ENCODE measurements around the gene KCNJ12. TPM values are rescaled to one million over a fixed set of nuclear protein-coding genes. Genes with fewer than 3 reads are reported as not detected.
"Not testable (repeated sequence)": the region's sequence is repeated elsewhere in the genome, so short reads cannot be mapped to it uniquely, and the experiment has no call there.

KCNJ12 gene
- total RNA-seq: 1.6 TPM

DNA sequence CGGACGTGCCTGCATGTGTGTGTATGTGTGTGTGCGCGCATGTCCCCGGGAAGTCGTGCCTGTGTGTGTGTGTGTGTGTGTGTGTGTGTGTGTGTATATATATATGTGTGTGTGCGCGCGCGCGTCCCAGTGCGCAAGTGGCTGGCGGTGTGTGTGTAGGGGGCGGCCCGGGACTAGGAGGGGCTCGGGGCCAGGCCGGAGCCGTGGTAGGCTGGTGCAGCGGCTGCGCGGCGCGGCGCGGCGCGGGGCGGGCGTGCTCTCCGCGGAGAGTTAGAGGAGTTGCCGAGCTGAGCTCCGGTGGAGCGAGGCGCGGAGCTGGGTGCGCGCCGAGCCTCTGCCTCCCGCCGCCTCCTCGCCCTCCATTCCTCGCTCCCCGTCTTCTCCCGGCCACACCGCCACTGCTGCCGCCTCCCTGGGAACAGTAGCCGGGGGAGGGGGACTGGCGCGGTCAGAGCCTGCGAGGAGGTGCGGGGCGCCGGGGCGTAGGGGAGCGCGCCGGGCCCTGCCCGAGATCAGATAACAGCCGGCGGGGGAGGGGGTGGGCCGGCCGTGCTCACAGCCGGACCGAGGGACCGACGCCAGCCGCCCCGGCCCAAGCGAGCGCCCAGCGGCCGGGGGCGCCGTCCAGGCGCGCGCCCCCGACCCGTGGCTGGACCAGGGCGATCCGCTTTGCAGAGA is at the start of gene KCNJ12:
Gene KCNJ12, plus strand, starts transcription at position 277 of the 678 bp plus-strand sequence. CDS start 38,986 bp downstream, outside the sequence.
- DNase-seq (ENCODE audit: low spot score): no peak

DNA sequence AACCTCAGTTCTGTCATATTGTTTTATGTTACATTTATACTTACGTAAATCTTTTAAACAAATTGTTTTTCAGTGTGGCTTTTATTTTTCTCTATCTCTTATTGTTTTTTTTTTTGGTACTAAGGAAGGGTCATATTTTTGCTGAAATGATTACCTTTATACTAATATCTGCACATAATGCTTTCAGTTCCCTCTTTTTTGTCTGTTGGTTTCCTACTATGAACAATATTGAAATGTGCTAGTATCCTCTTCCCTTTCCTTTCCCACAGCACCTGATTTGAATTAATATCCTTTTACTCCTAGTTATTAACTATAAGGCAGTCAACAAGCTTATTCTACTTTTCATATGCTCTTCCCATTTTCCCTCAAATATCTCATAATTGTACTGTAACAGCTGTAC is 48.2 kb upstream of the KCNJ12 start:
- not testable (repeated sequence) for DNase-seq (ENCODE audit: low spot score)

DNA sequence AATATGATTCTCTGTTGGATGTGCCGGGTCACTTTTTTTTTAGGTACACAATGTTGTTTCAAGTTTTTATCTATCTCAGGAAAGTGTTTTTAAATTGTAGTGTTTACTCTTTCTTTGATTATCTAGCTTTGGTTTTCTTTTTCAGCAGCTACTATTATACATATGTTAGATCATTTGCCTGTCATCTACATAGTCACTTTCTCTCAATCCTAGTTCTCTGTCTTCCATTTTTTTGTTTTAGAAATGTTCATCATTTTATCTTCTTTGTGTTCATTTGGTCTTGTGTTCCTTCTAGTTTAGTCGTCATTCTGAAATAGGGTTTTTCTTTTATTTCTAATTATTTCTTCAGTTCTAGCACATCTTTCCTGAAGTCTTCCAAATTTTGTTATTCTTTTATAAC is 47.4 kb upstream of the KCNJ12 start:
- DNase-seq (ENCODE audit: low spot score): not testable (repeated sequence)

DNA sequence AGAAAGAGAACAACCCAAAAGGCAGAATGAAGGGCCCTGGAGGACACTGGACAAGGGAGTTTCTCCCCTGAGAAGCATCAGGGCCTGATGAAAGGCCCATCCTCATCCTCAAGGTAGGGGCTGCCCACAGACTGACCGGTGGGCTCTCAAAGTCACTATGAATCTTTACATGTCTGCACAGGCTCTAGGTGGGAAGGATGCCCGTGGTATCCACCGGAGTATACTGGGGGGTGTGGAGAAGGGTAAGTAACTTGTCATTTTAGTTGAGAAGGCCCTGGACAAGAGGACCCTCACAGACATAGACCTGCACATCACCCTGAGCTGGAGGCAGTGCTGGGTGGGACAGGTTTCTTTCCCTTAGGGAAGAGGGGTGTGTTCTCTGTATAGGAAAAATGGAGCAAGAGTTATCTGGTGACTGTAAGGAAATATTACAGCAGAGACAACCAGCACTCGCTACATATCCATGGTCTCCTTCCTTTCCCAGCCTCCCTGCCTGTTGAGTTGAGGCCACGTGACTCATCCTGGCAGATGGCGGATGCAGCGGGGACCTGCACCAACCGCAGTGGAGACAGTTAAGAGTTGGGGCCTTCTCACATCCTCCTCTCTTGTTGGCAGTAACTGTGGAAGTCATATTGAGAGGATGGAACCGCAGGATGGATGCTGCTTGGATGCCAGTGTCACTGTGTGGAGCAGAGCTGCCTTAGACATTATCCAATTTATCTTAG is 45.6 kb upstream of the KCNJ12 start:
- DNase-seq (ENCODE audit: low spot score): no peak

DNA sequence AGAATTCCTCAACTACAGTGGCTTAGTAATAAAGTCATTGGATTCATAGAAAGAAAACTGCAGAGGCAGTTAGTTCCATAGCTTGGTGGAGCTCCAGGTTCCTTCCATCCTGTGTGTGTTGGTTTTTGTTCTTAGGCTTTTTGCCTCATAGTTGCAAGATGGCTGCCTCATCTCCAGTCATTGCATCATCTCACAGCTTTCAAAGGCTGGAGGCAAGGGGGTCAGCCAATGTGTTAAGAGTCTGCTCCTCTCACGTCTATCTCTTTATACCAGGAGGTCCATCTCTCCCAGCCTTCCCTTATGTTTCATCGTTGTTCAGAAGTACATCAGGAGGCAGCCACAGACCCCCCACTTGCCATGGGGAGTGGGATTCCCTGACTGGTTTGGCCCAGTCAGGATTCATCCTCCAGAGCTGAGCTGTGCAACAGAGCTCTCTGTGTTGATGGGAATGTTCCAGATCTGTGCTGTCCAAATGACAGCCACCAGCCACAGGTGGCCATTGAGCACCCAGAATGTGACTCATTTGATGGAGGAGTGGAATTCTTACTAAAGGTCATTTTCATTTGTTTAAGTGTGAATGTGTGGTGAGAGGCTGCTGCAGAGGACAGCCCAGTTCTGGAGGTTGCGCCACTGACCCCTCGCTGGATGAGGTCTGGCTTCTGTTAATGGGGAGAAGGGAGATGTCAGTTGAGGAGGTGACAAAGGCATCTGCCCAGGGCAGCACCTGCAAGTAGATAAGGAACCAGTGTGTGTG is 39.4 kb upstream of the KCNJ12 start:
- DNase-seq (ENCODE audit: low spot score): not testable (repeated sequence)

DNA sequence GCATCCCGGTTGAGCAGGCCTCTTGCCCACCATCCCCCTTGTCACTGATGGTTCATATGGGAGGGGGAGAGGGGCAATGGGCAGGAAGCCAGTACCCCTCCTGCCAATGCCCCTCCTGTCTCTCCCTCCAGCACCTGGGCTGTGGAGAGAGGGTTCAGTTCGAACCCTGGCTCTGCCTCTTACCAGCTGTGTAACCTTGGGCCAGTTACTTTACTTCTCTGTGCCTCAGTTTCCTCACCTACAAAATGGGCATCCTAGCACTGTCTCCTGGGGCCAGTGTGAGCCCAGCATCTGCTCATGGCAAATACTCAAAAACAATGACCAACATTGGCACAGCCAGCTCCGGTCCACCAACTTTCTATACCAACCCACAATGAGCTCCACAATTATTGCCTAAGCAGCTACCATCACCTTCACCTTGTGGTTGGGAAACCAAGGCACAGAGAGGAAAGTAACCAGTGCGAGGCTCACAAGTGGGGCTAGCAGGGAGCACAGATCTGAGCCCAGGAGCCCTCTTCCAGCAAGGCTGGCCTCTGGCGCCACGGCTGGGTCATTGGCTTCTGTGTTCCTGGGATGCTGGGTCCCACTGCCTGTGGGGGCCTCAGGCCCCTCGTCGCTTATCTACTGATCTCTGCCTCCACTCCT is 38.1 kb upstream of the KCNJ12 start:
- DNase-seq (ENCODE audit: low spot score): not testable (repeated sequence)

DNA sequence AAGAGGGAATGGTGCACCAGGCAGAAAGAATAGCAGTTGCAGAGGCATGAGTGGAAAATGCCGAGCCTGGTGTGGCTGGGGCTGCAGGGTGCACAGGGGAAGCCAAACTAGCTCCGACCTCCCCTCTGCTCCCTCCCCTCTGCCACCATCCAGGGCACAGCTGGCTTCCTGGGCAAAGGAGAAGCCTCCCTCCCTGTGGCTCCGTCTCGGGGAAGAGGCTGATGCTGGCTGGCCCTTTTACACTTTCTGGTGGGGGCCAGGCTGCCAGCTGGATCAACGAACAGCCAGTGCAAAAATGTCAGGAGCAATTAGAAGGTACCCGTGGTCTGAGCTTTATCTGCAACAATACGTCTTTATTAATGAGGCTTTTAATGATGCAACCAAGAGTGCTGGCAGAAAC is 37.1 kb upstream of the KCNJ12 start:
- DNase-seq (ENCODE audit: low spot score): no peak

DNA sequence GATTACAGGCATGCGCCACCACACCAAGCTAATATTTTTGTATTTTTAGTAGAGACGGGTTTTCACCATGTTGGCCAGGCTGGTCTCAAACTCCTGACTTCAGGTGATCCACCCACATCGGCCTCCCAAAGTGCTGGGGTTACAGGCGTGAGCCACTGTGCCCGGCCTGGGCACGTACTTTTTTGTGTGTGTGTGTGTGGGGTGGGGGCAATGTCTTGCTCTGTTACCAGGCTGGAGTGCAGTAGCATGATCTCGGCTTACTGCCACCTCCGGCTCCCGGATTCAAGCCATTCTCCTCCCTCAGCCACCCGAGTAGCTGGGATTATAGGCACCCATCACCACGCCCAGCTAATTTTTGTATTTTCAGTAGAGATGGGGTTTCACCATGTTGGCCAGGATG is 36.6 kb upstream of the KCNJ12 start:
- DNase-seq (ENCODE audit: low spot score): not testable (repeated sequence)

DNA sequence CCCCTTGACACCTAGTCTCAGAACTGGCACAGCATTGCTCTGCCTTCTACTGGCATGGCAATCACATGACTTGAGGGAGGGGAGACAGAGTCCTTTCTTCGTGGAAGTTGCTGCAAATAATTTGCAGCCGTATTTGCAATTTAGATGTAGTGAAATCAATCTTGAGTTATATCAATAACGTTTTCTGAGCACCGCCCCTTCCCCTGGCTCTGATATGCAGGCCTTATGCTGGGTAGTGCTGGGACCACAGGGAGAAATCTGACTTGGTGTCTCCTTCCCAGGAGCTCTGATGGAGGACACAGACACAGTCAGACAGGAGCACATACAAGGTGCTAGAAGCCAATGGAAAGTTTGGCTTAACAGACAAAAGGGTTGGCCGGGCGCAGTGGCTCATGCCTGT is 35.8 kb upstream of the KCNJ12 start:
- not testable (repeated sequence) for DNase-seq (ENCODE audit: low spot score)

DNA sequence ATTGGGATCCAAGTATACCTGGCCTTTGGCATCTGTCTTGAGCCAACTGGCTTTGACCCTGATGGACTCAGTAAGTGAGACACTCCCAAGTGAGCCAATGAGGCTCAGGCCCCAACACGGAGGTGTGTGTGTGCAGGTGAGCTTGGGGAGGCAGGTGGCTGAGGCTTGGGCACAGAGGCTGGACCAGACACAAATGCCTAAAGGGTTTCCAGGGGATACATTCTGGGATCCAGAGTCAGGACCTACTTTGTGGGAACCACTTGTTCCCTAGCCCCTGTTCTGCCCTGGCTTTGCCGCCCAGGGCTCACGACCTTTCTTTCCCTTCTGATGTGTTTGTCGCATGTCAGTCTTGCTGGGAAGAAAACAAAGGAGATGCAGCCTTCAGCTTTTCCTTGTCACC is 34.9 kb upstream of the KCNJ12 start:
- not testable (repeated sequence) for DNase-seq (ENCODE audit: low spot score)

DNA sequence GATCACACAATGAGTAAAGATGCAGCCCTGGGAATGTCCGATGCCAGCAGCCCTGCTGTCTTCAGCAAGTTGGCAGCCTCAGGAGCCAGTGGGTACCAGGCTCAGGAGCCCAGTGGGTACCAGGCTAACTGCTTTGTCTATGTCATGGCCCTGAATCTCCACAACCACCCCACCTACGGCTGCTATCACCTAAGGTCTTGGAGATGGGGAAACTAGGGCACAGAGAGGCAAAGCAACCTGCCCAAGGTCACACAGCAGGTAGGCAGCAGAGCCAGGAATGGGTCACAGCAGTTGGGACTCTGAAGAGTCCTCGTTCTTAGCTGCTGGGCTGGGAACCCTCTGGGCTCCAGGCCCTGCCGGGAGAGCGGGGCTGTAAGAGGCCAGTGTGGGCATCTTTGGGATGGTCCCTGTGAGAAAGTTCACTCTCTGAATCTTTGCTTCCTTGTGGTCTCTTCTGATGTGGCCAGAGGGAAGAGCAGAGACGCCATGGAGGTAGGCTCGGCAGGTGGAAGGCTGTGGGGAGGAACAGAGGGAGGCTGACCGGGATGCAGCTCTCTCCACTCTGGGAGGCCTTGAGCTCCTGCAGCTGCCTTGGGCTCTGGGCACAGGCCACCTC is 34.1 kb upstream of the KCNJ12 start:
- DNase-seq (ENCODE audit: low spot score): not testable (repeated sequence)

DNA sequence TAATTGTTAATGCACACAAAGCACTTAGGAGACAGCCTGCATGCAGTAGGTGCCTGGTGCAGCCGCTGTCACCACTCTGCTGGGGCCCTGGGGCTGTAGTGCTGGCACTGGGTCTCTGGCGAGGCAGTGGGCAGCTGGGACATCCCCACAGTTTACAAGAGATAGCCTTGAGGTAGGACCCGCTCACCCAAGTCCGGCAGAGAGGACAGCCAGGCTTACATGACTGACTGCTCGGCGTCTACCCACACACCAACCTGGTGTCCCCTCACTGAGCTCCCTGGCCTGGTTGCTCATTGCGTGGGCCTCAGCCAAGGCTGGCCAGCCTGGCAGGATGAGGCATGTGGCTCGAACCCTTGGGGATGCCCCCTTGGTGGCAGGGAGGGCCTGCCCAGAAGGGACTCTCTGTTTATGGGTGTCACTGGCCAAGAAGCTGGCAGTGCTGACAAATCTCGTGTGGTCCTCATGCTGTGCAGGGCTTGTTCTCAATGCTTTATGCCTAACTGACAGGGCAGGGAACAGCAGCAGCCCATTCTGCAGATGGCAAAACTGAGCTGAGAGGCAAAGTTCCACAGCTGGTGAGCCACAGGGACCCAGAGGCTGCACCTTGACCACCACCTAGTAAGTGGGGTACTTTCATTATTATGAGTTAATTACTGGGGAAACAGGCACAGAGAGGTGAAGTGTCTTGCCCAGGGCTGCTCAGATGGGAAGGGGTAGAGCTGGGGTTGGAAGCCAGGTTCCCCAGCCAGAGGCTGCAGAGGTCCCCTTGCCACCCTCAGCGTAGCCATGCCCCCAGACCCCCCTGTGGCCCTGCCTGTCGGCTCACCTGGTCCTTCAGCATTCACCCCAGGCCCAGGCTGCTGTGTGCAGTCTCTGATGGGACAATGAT is 32.9 kb upstream of the KCNJ12 start:
- DNase-seq (ENCODE audit: low spot score): not testable (repeated sequence)

DNA sequence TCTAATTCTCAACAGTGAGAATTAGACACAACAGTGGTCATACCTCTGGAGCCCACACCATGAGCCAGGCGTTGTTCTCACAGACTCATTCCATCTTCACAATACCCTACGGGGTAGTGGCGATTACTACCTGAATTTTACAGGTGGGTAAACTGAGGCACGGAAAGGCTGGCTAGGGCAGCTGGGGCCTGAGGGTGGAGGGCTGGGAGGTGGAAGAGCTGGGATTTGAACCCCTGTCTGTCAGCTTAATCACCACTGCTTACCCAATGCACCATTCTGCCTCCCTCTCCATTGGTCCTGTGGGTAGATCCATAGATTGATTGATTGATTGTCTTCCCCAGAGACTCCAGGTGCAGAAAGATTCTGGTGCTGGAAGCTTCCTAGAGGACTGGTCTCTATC is 31.4 kb upstream of the KCNJ12 start:
- DNase-seq (ENCODE audit: low spot score): not testable (repeated sequence)

DNA sequence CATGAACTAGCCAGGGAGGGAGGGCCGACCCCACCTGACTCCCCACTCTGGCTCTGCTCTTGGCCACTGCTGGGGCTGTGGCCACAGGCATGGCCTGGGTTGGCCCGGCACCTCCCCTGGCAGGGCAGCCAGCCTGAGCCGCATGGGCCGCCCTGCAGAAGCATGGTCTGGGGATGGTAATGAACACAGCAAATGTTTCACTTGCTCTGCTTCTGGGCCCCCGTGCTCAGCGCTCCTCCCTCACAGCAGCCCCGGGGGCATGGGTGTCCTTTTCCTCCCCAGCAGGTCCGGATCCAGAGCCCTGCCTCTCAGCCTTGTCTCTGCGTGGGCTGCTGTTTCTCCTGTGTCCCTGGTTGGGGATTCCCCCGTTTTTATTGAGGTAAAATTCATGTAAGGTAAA is 30.9 kb upstream of the KCNJ12 start:
- no peak for DNase-seq (ENCODE audit: low spot score)

DNA sequence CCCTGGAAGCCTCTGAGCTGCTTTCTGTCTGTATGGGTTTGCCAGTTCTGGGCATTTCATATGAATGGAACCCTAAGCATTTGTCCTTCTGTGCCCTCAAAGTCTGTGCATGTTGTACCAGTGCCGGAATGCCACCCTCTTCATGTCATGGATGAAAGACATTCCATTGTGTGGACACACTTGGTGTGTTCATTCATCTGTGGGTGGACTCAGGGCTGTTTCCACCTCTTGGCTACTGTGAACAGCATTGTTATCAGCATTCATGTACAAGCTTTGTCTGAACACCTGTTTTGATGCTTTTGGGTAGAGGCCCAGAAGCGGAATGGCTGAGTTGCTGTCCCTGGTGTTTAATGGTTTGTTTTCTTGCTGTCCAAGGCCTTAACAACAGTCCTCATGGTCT is 30.1 kb upstream of the KCNJ12 start:
- not testable (repeated sequence) for DNase-seq (ENCODE audit: low spot score)

DNA sequence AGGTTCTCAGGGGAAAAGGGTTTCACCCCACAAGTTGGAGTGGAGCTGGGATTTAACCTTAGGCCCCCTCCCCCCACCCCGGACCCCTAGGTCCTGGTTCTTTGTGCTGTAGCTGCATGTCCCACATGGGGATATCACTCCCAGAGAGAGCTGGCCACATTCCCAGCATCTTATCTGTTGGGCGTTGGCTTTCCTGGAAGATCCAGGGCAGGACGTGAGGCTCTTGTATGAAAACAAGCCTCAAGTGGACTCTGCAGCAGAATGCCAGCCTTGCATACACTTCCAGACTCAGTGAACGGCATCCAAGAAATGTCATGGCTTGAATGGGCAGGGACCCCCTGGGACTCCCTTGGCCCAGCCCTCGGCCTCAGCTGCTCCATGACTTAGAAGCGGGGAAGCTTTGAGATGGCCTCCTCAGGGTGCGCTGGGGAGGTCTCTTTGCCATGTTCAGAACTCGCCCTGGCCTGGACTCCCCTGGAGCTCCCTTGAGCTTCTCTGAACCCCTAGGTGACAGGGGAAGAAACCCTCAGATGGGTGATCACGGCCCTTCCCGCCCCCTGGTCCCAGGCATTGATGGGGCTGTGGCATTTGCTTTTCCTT is 29.4 kb upstream of the KCNJ12 start:
- DNase-seq (ENCODE audit: low spot score): not testable (repeated sequence)

DNA sequence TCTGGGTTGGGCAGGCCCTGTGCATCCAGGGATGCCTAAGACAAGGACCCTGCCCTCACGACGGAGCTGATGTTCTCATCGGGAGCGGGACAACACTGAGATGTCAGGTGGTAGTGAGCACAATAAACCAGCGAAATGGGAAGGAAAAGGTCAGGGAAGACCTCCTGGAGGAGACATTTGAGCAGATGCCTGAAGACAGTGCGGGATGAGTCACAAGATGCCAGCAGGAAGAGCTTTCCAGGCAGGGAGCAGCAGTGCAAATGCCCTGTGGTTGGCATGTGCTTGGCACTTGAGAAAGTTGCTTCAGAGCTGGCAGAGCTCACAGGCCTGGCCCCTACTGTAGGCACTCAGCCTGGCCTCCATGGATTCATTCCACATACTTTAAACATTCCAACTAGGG is 28.5 kb upstream of the KCNJ12 start:
- DNase-seq (ENCODE audit: low spot score): not testable (repeated sequence)

DNA sequence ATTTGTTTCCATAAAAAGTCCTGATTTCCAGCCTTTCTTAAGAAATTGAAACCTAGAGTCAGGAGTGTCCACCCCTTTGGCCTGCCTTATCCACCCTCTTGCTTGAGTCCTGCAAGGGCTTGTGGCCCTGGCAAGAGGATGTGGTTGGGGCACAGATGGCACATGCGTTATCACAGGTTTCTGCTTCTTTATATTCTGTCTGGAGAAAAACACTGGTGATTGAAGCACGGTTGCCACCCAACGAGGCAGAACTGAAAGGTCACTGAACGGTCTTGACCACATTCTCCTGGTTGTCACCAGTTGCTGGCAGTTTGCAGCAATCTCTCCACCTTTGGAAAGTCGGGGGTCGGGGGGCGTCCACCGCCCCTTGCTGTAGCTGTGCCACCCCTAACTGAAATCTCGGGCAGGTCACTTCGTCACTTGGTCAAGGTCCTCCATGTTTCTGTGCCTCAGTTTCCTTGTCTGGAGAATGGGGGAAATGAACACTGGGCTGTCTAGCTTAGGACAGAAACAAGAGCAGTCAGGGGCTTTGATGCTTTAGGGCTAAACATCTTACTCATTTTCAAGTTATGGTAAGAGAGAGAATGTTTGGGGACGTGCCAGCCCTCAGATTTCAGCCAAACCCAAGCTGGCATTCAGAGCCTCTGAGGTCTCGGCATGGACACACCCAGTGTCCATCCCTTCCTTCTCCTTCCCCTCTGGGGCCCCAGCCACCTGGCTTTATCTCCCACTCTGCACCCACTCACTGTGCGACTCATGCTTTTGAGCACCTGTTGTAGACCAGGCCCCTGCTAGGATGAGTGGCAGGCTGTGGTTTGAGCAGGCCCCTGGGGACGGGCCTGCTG is 27.9 kb upstream of the KCNJ12 start:
- not testable (repeated sequence) for DNase-seq (ENCODE audit: low spot score)

DNA sequence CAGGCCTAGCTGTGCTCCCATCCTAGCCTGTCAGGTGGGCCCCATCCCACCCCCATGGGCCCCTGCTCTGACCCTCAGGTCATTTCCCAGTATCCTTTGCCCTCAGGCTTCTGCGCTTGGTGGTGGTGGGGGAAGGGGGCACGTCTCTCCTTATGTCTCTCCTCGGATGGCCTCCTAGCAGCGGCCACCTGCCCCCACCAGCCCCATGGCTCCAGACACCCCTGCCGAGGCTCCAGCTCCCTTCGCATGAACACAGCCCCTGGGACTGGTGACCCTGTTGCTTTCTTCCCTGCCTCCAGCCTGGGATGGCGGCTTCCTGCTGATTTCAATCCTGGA is 27.3 kb upstream of the KCNJ12 start:
- DNase-seq (ENCODE audit: low spot score): not testable (repeated sequence)

All from ureter (tissue), 1 donor.